CD14-positive monocyte (primary cell): ENCODE results near the gene PLCL2. TPM values are rescaled to one million over a fixed set of nuclear protein-coding genes. Genes with fewer than 3 reads are reported as not detected.
A peak's percentile ranks its signal among the peaks of the same experiment; 100 is the strongest.

Source experiments
- DNase-seq, 3 donors: peaks; one replicate each; pipeline ENCODE4 v3.0.0-alpha.2; 2011 to 2022
- H2AFZ ChIP-seq: 2 replicates; pipeline ENCODE4 v1.6.0; 2012; ENCODE audit warnings: mild to moderate bottlenecking, low read depth, low read length, inconsistent platforms; ENCODE audit not compliant: insufficient read depth, poor library complexity, severe bottlenecking
- H3K27ac ChIP-seq, 2 donors: 1 replicate in 1 of 2; 2 replicates in 1 of 2; pipeline ENCODE4 v1.5.1; 2012 to 2013; ENCODE audit warnings: low read length in 2 of 2, control low read depth in 1 of 2, inconsistent platforms in 1 of 2, low read depth in 1 of 2, mild to moderate bottlenecking in 1 of 2
- H3K27me3 ChIP-seq, 2 donors: one replicate each; pipeline versions ENCODE4 v1.6.0 to v1.6.1; 2011 to 2013; ENCODE audit warnings: low read length in 2 of 2; ENCODE audit not compliant: control insufficient read depth in 2 of 2, insufficient read depth in 2 of 2
- H3K36me3 ChIP-seq, 2 donors: replicated peaks in 1 of 2; 1 replicate in 1 of 2; 2 replicates in 1 of 2; pipeline versions ENCODE4 v1.5.1 to v1.6.1; 2012 to 2013; ENCODE audit warnings: low read length in 2 of 2, control low read depth in 1 of 2, inconsistent platforms in 1 of 2, mild to moderate bottlenecking in 1 of 2; ENCODE audit not compliant: insufficient read depth in 2 of 2, control insufficient read depth in 1 of 2
- H3K4me1 ChIP-seq, 2 donors: 1 replicate in 1 of 2; 2 replicates in 1 of 2; pipeline versions ENCODE4 v1.5.1 to v1.6.1; 2012 to 2013; ENCODE audit warnings: low read length in 2 of 2, control low read depth in 1 of 2, inconsistent platforms in 1 of 2, mild to moderate bottlenecking in 1 of 2, moderate library complexity in 1 of 2; ENCODE audit not compliant: insufficient read depth in 2 of 2, control insufficient read depth in 1 of 2
- H3K4me2 ChIP-seq: replicated peaks from 2 replicates; pipeline ENCODE3; 2012; ENCODE audit warnings: low read length, moderate library complexity, mild to moderate bottlenecking; ENCODE audit not compliant: poor library complexity, severe bottlenecking; ENCODE audit errors: extremely low read depth
- H3K4me3 ChIP-seq, 3 experiments: fragments of 200-600 bp in 1 of 3; sonication (generic) in 1 of 3; replicated peaks in 1 of 3; 1 replicate in 2 of 3; 2 replicates in 1 of 3; pipeline ENCODE4 v1.5.1; 2011 to 2013; ENCODE audit warnings: low read length in 3 of 3, mild to moderate bottlenecking in 3 of 3, control low read depth in 2 of 3, low read depth in 2 of 3, inconsistent platforms in 1 of 3, moderate library complexity in 1 of 3
- H3K79me2 ChIP-seq: 2 replicates; pipeline ENCODE4 v1.6.0; 2012; ENCODE audit warnings: mild to moderate bottlenecking, control low read depth, inconsistent platforms, low read length, moderate library complexity; ENCODE audit not compliant: insufficient read depth
- H3K9ac ChIP-seq: 2 replicates; pipeline ENCODE4 v1.6.0; 2017; ENCODE audit warnings: low read length, mild to moderate bottlenecking; ENCODE audit not compliant: insufficient read depth, poor library complexity, severe bottlenecking
- H3K9me3 ChIP-seq, 2 donors: replicated peaks in 1 of 2; 1 replicate in 1 of 2; 2 replicates in 1 of 2; pipeline versions ENCODE4 v1.5.1 to v1.6.1; 2012 to 2013; ENCODE audit warnings: low read length in 2 of 2, control low read depth in 1 of 2; ENCODE audit not compliant: control insufficient read depth in 1 of 2, insufficient read depth in 1 of 2
- H4K20me1 ChIP-seq: 2 replicates; pipeline ENCODE4 v1.6.0; 2012; ENCODE audit warnings: mild to moderate bottlenecking, low read length, control low read depth, moderate library complexity; ENCODE audit not compliant: insufficient read depth
- H3K27ac Mint-ChIP-seq, 7 donors: one replicate each; pipeline ENCODE4 v1.8.0; 2020; ENCODE audit warnings: mild to moderate bottlenecking in 7 of 7, mixed read lengths in 7 of 7, moderate library complexity in 6 of 7, inconsistent platforms in 2 of 7
- H3K27me3 Mint-ChIP-seq, 3 donors: one replicate each; pipeline ENCODE4 v1.8.0; 2021 to 2022; ENCODE audit warnings: low read depth in 3 of 3, mild to moderate bottlenecking in 3 of 3, mixed read lengths in 3 of 3, moderate library complexity in 3 of 3, inconsistent platforms in 1 of 3
- H3K36me3 Mint-ChIP-seq, 2 donors: one replicate each; pipeline ENCODE4 v1.8.0; 2020; ENCODE audit warnings: mixed read lengths in 2 of 2, inconsistent platforms in 1 of 2, mild to moderate bottlenecking in 1 of 2
- H3K4me1 Mint-ChIP-seq: one replicate; pipeline ENCODE4 v1.8.0; 2020; ENCODE audit warnings: mild to moderate bottlenecking, mixed read lengths
- H3K4me3 Mint-ChIP-seq, 2 donors: one replicate each; pipeline ENCODE4 v1.8.0; 2020; ENCODE audit warnings: mild to moderate bottlenecking in 2 of 2, mixed read lengths in 2 of 2, moderate library complexity in 1 of 2
- H3K9me3 Mint-ChIP-seq, 7 donors: one replicate each; pipeline ENCODE4 v1.8.0; 2020 to 2022; ENCODE audit warnings: mixed read lengths in 7 of 7, mild to moderate bottlenecking in 6 of 7, moderate library complexity in 6 of 7, inconsistent platforms in 2 of 7
- whole genome bisulfite sequencing: methylation state at CpG from one replicate; pipeline ENCODE4 v1.1.5; 2013; ENCODE audit warnings: missing lambda C conversion rate; ENCODE audit not compliant: insufficient coverage; 5-methylcytosine and 5-hydroxymethylcytosine counted together
- intact Hi-C, 2 donors: fragments of 100-400 bp; cut with micrococcal nuclease; formaldehyde crosslinking; loops; one replicate each; pipeline versions ENCODE4 v1.15.0 to v1.15.1; 2023
- polyA plus RNA-seq, 3 donors: library from polyadenylated mRNA; depleted of rRNA in 1 of 3; unstranded in 2 of 3; stranded (reverse) in 1 of 3; fragments of 300-500 nt in 2 of 3; fragments of >200 nt in 1 of 3; fragmentation: Illumina TruSeq in 2 of 3; gene quantifications; 1 replicate in 2 of 3; 2 replicates in 1 of 3; pipeline ENCODE4 v1.2.3, GENCODE V29; 2012 to 2021
- TF ChIP-seq, protein P1 (sequence below): fragments of 200-600 bp; IDR thresholded peaks from one replicate; pipeline ENCODE4 v1.8.0; 2022; ENCODE audit warnings: antibody characterized with exemption, mild to moderate bottlenecking

PLCL2 gene
- polyA plus RNA-seq, 3 donors, result 18.8 to 32.5 (median 26.8) TPM

DNA sequence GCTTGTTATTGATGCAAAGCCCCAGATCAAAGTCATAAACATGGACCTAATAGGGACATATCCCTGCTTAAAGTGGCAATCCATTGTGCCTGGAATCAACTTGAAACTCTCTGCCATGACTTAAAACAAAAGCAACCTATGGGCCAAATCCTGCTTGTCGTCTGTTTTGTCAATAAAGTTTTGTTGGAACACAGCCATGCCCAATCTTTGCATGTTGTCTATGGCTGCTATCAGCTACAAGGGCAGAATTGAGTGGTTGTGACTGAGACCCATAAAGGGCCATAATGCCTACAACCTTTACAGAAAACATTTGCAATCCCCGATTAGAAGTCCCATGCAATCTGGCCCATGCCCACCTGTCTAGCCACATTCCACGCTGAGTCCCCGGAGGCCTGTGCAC, 235.4 kb downstream of the PLCL2 start:
- no peak overlapping the region for H3K9ac ChIP-seq
- WGBS, result 97% methylated on average over 3 of the region's 4 CpGs
- H3K36me3 Mint-ChIP-seq, result no peaks in the 10 kb centered on the region
- H3K27ac Mint-ChIP-seq, result peak overlapping the region in 1 of 7 donors; percentile 53
- no peak overlapping the region for H2AFZ ChIP-seq
- H3K4me1 ChIP-seq, result no peaks in the 10 kb centered on the region
- H3K4me2 ChIP-seq, result no peak overlapping the region
- H3K4me3 ChIP-seq, result no peak overlapping the region
- TF ChIP-seq, protein P1, sequence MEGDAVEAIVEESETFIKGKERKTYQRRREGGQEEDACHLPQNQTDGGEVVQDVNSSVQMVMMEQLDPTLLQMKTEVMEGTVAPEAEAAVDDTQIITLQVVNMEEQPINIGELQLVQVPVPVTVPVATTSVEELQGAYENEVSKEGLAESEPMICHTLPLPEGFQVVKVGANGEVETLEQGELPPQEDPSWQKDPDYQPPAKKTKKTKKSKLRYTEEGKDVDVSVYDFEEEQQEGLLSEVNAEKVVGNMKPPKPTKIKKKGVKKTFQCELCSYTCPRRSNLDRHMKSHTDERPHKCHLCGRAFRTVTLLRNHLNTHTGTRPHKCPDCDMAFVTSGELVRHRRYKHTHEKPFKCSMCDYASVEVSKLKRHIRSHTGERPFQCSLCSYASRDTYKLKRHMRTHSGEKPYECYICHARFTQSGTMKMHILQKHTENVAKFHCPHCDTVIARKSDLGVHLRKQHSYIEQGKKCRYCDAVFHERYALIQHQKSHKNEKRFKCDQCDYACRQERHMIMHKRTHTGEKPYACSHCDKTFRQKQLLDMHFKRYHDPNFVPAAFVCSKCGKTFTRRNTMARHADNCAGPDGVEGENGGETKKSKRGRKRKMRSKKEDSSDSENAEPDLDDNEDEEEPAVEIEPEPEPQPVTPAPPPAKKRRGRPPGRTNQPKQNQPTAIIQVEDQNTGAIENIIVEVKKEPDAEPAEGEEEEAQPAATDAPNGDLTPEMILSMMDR, result no peak
- H3K9me3 Mint-ChIP-seq, result peaks cover 0 to 9% (median 5%) of the 10 kb centered on the region in 7 donors
- H3K79me2 ChIP-seq, result no peaks in the 10 kb centered on the region
- peaks cover 4% of the 10 kb centered on the region in 2 donors for H3K9me3 ChIP-seq
- H3K27me3 Mint-ChIP-seq, result peaks cover 1 to 3% (median 2%) of the 10 kb centered on the region in 3 donors
- H3K27me3 ChIP-seq, result no peaks in the 10 kb centered on the region
- peaks cover 3% of the 10 kb centered on the region for H3K4me1 Mint-ChIP-seq
- no peak for DNase-seq
- H3K27ac ChIP-seq, result no peak overlapping the region
- intact Hi-C loops, result no loop called here
- no peak overlapping the region for H3K4me3 Mint-ChIP-seq
- H4K20me1 ChIP-seq, result no peaks in the 10 kb centered on the region
- no peaks in the 10 kb centered on the region for H3K36me3 ChIP-seq

DNA sequence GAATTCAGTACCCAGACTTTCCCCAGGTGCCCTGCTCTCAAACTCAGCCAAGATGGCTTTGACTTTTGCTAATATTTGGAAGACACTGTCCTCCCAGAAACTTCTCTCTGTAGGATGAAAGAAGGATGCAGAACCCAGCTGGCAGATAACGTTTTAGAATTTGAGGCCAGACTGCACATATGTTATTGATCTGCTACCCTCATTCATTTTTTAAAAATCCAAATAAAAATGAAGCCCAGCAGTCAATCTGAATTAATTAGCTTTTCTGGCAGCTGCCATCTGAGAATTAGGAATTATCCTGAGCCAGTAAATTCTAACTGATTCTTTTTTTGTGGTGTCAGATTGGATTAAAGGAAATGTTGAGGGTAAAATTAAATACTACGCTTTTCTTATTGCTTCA, 236.6 kb downstream of the PLCL2 start:
- no peak overlapping the region for H2AFZ ChIP-seq
- no peaks in the 10 kb centered on the region for H3K36me3 Mint-ChIP-seq
- no peaks in the 10 kb centered on the region for H3K79me2 ChIP-seq
- no peak for DNase-seq
- H3K9me3 ChIP-seq, result peaks cover 4% of the 10 kb centered on the region in 2 donors
- H3K9ac ChIP-seq, result no peak overlapping the region
- no peak overlapping the region for H3K4me3 ChIP-seq
- H4K20me1 ChIP-seq, result no peaks in the 10 kb centered on the region
- no peaks in the 10 kb centered on the region for H3K4me1 ChIP-seq
- H3K27ac ChIP-seq, result no peak overlapping the region
- H3K4me1 Mint-ChIP-seq, result peaks cover 3% of the 10 kb centered on the region
- H3K36me3 ChIP-seq, result no peaks in the 10 kb centered on the region
- intact Hi-C loops, result no loop called here
- 100% methylated on average over 1 of the region's 2 CpGs for WGBS
- H3K27me3 ChIP-seq, result no peaks in the 10 kb centered on the region
- TF ChIP-seq, protein P1, result no peak
- peaks cover 1 to 3% (median 2%) of the 10 kb centered on the region in 3 donors for H3K27me3 Mint-ChIP-seq
- no peak overlapping the region for H3K4me2 ChIP-seq
- no peak overlapping the region for H3K27ac Mint-ChIP-seq
- no peak overlapping the region for H3K4me3 Mint-ChIP-seq
- peaks cover 0 to 9% (median 4%) of the 10 kb centered on the region in 7 donors for H3K9me3 Mint-ChIP-seq
